ENCODE data around the gene FHIT.

The FHIT gene

DNA sequence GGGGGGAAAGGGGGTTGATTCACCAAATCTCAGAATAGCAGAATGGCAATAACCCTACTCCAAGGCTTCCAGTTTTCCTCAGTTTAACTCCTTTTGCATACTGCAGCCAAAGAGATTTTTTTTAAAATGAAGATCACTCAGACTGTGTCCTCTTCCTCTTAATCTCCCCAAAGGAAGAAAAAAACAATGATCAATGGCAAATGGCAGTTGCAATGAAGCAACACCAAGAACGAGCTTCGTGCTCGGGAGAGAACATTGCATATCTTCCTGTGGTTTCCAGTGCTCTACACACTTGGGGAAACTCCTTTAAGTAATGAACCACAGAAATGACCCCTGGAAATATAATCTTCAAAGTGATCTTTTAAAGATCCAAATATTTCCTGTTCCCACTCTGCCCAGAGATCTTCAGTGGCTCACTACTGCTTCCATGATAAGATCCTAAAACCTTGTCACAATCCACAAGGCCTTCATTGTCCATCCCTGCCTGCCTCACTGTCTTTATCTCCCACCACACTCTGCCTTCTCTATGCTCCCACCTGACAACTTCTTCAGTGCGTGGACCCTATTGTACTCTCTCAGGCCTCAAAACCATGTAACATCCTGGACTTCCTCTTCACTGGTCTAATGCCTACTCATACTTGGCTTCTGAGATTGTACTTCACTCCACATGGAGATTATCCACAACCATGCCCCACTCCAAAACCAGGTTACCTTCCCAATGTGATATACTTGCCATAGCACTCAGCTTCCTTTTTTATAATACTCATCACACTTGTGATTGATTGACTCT lies 394.8 kb downstream of the FHIT start:
- DNase-seq (ENCODE audit: low spot score) = no peak

DNA sequence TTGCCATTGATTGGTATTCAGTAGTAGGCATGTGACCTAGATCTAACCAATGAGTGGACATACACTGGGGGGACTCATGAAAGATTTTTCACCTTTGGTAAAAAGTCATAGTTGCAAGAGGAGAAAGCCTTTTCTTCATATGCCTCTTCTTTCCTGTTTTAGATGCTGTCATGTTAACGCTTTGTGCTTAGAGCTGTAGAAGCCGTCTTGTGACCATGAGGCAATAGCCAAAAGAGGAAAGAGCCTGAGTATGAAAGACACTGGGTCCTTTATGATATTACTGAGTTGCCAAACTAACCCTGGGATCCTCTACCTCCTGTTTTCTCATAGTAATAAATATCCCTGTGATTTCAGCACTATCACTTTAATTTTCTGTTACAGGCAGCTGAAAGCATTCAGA lies 396.0 kb downstream of the FHIT start:
- no peak for DNase-seq (ENCODE audit: low spot score)

DNA sequence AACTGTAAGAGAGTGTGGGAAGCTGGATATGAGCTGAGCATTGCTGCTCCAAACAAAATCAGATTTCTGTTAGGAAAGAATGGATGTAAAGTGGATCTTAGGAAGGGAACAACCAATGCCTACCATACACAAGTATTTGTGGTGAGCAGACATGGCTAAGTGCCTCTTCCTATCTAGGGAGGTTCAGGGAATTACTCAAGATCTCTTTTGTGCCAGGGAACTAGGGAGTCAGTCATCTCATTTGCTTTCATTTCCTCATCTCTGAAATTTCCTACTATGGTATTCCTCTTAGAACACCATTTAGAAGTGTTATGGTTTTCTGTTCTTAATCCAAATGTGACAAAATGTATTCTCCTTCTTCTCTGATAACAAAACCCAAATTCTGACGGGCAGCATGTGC lies 396.5 kb downstream of the FHIT start:
- DNase-seq (ENCODE audit: low spot score) = no peak

DNA sequence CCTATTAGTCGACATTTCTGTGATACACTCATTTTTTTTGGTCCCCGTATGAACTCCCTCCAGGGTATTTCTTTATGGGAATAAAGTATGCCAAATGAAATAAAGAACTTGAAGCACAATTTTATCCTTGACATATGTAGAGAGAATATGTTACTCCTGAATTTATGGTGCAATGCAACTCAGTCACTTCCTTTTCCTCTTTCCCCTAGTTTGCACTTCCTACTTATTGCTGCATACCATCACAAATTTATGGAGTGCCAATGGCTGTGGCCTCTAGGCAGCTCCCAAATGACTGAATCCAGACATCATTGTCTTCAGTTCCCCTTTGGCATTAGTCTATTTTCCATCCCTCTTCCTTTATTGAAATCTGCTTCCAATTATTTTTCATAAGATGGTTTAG lies 403.5 kb downstream of the FHIT start:
- no peak for DNase-seq (ENCODE audit: low spot score)

DNA sequence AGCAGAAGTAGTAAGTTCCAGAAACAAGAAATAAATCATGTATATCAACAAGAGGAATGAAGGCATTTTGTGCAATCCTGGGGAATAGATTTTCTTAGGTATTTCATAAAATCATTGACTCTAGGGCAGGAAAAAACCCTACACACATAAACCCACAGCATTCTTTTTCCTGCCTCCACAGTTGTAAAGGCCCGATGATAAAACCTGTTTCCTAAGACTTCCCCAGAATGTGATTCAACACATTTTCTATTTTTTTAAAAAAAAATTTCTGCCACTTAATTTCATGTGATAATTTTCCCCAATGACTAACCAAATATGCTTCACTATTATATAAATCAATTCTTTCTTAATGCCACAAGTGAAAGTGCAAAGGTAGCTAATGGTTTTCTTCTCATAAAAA lies 407.0 kb downstream of the FHIT start:
- no peak for DNase-seq (ENCODE audit: low spot score)

DNA sequence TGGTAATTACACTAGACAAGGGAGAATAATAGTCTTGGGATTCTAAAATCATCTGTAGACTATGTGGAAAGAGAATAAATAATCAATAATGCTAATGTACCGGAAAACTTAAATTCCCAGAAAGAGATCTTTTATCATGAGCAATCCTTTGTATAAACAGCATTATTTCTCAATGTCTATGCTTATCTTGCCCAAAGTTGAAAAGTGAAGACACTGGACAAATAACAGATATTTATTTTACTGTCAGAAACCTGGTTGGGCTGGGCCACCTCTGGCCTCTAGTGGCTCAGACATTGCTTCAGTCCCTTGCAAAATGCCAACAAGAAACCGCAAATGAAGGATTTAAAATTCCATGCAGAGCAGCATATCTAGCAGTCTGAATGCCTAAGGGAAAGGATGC lies 409.9 kb downstream of the FHIT start:
- no peak for DNase-seq (ENCODE audit: low spot score)

DNA sequence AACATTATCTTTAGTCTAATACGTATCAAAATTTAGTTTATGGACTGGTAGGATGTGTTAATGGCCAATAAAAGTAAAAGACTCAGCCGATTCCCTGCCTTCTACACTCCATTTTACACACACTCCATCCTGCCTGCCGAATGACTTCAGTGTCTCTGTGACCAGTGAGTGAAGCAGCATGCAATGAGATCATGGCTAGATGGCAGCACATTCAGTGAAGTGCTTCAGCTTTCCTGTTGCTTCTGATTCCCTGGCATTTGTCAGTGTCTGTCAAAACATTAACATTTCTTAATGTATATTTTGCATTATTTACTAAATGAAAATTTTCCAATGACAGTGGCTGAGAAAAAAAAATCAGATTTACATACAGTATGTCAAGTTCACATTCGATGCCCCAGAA lies 412.0 kb downstream of the FHIT start:
- DNase-seq (ENCODE audit: low spot score) = peak; percentile 1

DNA sequence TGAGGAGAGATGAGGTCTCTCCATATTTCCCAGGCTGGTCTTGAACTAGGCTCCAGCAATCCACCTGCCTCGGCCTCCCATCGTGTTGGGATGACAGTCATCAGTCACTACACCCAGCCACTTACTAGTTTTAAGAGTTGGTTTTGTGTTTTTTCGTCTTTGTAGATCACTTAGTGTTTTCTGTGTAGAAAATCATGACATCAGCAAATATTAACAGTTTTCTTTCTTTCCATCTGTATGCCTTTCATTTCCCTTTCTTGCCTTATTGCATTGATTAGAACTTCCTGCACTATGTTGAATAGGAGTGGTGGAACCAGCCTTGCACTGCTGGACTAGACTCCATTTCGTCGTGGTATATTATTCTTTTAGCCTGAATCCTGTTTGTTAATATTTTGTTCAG lies 415.5 kb downstream of the FHIT start:
- DNase-seq (ENCODE audit: low spot score) = no peak

DNA sequence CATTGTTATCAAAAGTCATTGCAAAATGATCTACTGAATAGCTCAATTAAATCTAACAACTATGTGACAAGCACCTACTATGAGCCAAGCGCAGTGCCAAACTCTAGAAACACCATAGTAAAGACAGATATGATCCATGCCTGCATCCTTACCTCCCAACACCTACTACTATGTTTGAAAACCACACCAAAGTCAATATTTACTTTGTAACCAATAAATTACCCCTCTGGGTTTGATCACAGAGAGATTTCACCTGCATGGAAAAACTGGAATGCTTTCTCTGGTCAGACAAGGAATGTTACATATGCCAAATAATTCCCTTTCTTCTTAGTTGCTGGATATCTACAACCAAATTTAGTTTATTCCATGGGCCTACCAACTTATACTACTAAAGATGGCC lies 422.2 kb downstream of the FHIT start:
- DNase-seq (ENCODE audit: low spot score) = no peak

DNA sequence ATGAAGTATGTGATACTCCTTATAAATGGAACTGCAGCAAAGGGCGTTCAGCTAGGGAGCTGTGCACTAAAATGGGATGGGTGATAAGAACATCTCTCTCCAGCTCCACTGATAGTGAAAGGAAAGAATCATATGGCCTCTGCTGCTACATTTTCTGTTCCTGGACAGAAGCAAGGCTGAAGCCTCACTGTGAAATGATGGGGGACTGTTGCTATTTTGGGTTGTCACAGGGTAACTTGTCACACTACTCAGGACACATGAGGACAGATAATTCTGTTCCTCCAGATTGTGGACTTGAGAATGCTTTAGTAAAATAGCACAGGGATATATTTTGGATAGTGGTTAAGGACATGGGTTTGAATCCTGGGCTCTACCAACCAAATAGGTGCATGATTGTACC lies 423.6 kb downstream of the FHIT start:
- DNase-seq (ENCODE audit: low spot score) = no peak

DNA sequence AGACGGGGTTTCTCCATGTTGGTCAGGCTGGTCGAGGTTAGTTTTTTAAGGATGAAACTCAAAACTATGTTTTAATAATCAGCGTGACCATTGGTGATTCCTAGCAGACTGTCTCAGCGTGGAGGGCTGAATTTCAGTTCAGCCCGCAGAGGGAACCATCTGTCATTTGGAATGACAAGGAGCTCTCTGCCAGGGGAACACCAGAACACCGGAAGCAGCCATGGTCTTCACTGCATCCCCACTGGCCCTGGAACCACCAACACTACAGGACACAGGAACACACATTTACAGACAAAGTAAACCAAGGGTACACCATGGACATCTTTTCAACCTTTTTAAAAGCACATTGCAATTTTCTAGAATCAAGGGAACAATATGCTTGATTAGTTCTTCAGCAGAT lies 424.7 kb downstream of the FHIT start:
- no peak for DNase-seq (ENCODE audit: low spot score)

DNA sequence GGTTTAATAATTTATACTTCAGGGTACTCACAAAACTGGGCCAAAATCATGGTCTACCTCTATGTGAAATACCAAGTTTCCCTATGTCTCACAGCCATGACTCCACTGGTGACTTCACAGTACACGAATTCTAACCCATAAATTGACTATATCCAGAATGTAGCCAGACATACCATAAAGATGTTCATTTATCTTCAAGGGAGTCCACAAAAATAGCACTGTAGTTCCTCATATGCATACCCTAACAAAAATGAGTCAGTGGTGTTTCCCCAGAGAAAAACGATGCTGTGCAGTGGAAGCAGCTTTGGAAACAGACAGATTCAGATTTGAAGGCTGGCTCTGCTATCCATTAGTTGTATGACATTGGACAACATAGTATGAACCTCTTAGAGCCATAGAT lies 438.8 kb downstream of the FHIT start:
- DNase-seq (ENCODE audit: low spot score) = no peak

DNA sequence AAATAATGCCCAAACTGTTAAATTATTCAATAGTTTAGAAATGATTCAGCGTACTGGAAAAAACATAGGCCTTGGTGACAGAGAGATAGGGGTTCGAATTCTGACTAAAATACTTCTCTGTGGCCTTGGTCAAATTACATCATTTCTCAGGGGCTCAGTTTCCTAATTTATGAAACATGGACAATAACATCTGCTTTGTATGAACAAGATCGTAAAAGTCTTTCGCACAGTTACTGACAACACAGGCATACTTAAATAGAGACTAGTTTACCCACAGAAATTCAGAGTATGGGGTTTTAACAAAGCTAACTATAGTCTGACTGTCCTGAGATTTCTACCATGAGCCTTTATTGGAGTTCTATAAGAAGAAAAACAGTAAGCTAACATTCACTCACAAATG lies 440.4 kb downstream of the FHIT start:
- no peak for DNase-seq (ENCODE audit: low spot score)

DNA sequence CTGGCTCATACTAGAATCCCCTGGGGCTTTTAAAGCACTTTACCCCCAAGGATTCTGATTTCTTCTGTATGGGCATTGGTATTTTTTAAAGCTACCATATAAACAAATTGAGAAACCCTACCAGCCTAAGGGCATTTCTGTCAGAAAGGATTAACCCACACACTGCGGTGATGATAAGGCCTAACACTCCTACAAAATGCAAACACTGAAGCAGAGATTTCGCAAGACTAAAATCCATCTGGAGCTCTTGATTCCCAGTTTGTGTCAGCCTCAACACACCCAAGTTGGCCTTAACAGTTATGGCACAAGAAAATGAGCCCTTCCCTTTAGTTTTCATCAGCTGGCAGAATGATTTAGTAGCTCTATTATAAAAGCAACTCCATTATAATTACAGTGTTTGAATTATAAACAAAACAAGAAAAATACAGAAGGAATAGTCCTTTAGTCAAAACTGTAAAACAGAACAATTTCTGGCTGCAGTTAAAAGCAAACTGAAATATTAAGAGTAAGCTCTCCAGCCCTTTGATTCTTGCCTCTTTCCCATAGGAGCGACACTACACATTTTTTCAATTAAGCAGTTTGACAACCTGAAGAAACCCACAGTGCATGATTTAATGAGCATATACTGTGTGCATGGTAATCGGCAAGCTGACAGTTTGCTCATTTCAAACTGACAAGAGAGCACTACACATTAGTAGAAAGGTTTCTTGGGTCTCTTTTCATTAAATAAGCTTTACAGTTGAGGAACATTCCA lies 441.2 kb downstream of the FHIT start:
- DNase-seq (ENCODE audit: low spot score) = no peak

DNA sequence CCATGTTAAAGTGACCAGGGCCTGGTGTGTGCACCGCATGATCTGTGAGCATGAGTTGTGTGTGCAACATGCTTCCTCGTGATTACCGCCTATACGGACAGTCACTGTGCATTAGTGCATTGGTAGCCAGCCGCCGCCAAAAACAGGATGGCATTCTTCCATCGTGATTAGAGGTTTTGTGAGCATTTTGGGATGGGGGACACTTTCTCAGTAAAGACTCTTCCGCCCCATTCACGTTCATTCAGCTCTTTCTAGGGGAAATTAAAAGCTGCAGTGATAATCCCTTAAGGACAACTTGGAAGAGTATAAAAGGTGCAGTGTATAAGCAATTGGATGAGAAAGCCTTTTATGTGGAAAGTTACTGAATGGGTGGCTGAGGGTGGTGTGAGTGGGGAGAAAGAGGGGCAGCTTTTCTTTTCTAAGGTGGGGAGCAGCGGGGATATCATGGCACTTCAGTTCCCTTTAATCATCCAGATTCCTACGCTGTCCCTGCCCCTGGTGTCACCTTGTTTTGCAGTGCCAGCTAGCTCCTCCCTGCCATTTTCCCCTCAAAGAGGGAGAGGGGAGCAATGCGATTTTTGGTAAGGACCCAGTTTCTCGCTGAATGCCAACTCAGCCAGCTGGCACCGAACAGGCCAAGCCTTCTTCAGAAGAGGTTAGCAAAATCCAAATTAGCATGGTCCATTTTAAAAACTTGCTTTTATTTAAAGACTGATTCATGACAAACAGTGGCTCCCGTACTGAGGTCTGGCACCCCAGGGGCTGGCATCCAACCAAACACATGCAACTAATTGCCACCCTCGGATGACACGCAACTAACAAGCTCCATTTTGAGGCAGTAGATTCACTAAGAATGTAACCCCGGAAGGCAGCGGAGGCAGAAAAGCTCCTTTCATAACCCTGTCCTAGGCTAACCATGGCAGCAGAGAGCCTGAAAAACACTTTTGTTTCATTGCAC lies 447.8 kb downstream of the FHIT start:
- DNase-seq (ENCODE audit: low spot score) = no peak

DNA sequence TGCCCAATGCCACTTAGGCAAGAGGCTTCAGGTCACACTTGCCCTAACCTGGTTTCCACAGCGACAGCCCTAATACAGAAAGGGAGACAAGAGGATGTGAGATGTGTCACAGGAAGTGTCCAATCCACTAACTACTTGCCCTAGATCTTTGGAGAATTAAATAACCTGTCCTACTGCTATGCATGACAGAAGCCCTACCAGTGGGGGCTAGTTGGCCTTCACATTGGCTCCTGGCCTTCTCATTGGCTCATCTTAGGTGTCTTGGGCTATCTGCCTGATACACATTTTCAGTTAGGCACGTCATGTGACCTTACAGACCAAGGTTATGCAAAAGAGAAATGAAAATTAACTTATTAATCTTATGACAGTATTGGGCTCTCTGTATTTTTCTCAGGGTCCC lies 449.9 kb downstream of the FHIT start:
- DNase-seq (ENCODE audit: low spot score) = no peak

DNA sequence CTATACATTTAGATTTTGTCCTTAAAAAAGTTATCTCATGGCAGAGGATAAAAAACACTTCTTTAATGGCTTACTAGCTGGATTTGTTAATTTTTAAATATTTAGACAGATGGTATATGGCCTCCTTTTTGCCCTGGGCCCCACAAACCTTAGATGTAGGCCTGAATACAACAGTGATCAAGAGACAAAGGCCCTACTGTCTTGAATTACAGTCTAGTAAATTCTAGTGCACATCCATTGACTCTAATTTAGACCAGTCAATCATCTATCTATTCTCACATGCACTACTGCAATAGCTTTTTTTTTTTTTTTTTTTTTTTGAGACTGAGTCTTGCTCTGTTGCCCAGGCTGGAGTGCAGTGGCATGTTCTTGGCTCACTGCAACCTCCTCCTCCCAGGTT lies 452.8 kb downstream of the FHIT start:
- no peak for DNase-seq (ENCODE audit: low spot score)

DNA sequence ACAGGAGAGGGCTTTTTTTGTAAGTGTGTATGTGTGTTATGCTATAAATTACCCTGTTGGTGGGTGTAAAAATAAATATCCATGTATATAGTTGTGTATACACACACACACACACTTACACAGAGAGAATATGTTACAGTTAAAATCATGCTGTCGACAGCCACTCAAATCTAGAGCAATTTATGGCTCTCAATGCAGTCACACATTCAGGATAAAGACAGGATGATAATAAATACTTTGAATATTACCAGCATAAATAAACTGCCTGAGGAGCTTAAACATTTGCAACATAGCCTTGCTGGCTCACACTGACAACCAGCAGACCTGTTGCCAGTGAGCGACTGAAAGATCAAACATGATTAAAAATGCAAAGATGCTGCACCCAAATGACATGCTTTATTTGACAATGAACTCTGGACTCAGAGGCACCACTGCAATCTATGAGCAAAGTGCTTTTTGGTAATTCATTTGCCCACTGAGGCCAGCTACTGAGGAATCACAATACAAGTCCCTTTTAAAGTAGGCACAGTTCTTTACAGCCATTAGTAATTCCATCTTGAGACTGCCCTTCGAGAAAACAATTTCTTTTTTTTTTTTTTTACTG lies 458.9 kb downstream of the FHIT start:
- DNase-seq (ENCODE audit: low spot score) = no peak

DNA sequence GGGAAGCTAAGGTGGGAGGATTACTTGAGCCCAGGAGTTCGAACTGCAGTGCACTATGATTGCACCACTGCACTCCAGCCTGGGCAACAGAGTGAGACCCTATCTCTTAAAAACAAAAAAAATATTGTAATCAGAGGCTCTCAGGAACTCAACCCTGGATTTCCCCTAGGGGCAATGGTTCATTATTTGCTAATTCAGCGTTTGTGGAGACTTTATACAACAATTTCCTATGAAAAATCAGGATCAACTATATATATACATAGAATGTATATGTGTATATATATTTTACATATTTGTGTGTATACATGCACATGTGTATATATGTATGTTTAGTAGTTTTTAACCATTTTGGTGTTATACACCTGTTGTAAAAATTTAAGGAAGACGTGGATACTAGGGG lies 463.1 kb downstream of the FHIT start:
- no peak for DNase-seq (ENCODE audit: low spot score)

DNA sequence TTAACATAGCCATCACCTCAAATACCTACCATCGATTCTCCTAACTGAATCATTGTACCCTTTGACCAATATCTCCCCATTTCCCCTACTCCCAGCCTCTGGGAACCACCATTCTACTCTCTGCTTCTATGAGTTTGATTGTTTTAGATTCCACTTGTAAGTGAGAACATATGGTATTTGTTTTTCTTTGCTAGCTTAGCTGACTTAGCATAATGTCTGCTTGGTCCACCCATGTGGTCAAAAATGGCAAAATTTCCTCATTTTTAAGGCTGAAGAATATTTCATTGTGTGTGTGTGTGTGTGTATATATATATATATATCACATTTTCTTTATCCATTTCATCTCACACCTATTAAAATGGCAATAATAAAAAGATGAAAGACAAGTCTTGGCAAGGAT lies 469.3 kb downstream of the FHIT start:
- DNase-seq (ENCODE audit: low spot score) = no peak

DNA sequence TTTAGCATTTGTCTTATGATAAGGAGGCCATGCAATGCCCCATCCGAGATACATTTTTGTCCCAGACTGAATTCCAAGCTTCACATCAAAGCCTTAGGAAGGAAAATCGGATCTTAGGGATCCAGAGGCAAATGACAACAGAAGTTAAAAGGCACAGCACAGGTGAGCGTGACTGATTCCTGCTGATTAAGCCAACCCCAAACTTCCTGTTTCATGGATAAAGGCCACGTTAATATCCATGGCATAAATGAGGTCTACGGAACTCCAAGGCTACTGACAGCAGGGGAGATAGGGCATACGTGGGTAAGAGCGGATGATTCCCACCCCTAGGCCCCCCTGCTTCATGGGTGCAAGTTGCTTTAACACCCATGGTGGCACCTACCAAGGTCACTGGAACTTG lies 471.6 kb downstream of the FHIT start:
- DNase-seq (ENCODE audit: low spot score) = no peak

DNA sequence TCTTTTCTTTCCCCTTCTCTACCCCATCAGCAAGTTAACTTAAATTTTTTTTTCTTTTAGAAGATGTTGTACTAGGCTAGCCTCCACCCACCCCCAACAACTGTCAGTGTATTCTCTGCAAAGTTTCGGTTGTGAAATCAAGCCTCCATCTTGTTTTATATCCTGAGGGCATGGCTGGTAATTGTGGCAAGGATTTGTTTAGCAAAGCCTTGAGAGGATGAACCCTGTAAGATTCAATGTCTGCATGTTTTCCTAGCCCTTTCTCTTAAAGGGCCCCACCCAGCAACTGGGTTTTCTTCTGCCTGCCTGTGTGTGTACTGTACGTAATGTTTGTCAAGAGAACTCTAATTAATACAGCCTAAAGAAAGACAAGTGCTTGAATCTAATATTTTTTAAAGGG lies 475.3 kb downstream of the FHIT start:
- DNase-seq (ENCODE audit: low spot score) = no peak
